Liver (tissue), 9 donors: ENCODE measurements around the gene JADE3. TPM values are rescaled to one million over a fixed set of nuclear protein-coding genes. Genes with fewer than 3 reads are reported as not detected.

Source experiments
- DNase-seq: peaks from one replicate; pipeline ENCODE4 v3.0.0-alpha.2; 2017; ENCODE audit warnings: low spot score
- H3K27ac ChIP-seq, 2 donors: one replicate each; pipeline ENCODE4 v1.7.0; 2013; ENCODE audit warnings: inconsistent platforms in 2 of 2, low read length in 2 of 2, control low read depth in 1 of 2, low read depth in 1 of 2, mild to moderate bottlenecking in 1 of 2
- H3K27me3 ChIP-seq, 4 donors: one replicate each; pipeline versions ENCODE4 v1.6.1 to v1.7.0; 2013; ENCODE audit warnings: low read length in 3 of 4, inconsistent platforms in 1 of 4, mild to moderate bottlenecking in 1 of 4, moderate library complexity in 1 of 4; ENCODE audit not compliant: control insufficient read depth in 4 of 4, insufficient read depth in 4 of 4
- H3K36me3 ChIP-seq, 4 donors: one replicate each; pipeline versions ENCODE4 v1.6.1 to v1.7.0; 2013; ENCODE audit warnings: low read length in 3 of 4, mild to moderate bottlenecking in 3 of 4, low read depth in 1 of 4, moderate library complexity in 1 of 4; ENCODE audit not compliant: control insufficient read depth in 4 of 4, insufficient read depth in 3 of 4
- H3K4me1 ChIP-seq, 4 donors: one replicate each; pipeline versions ENCODE4 v1.6.1 to v1.7.0; 2013; ENCODE audit warnings: low read length in 3 of 4, mild to moderate bottlenecking in 3 of 4, moderate library complexity in 1 of 4; ENCODE audit not compliant: control insufficient read depth in 4 of 4, insufficient read depth in 4 of 4
- H3K4me3 ChIP-seq, 3 donors: one replicate each; pipeline versions ENCODE4 v1.6.1 to v1.7.0; 2013; ENCODE audit warnings: low read length in 3 of 3, control low read depth in 1 of 3, low read depth in 1 of 3, mild to moderate bottlenecking in 1 of 3
- H3K9ac ChIP-seq, 2 donors: one replicate each; pipeline ENCODE4 v1.7.0; 2013; ENCODE audit warnings: low read length in 2 of 2, mild to moderate bottlenecking in 2 of 2, moderate library complexity in 2 of 2, control low read depth in 1 of 2, low read depth in 1 of 2
- H3K9me3 ChIP-seq, 4 donors: one replicate each; pipeline versions ENCODE4 v1.6.1 to v1.7.0; 2013; ENCODE audit warnings: low read length in 3 of 4; ENCODE audit not compliant: control insufficient read depth in 4 of 4
- EGR1 ChIP-seq, 2 donors: IDR thresholded peaks; 2 replicates each; pipeline ENCODE4 v1.6.1; 2016 to 2018; ENCODE audit warnings: antibody characterized with exemption in 2 of 2, low read depth in 2 of 2
- FOXA1 ChIP-seq: IDR thresholded peaks from 2 replicates; pipeline ENCODE4 v1.6.1; 2016; ENCODE audit warnings: antibody characterized with exemption
- GABPA ChIP-seq, 2 donors: IDR thresholded peaks in 1 of 2; conservative IDR thresholded peaks in 1 of 2; 2 replicates each; pipeline ENCODE4 v1.6.1; 2016; ENCODE audit warnings: antibody characterized with exemption in 2 of 2, mild to moderate bottlenecking in 1 of 2, moderate library complexity in 1 of 2
- HNF4G ChIP-seq: IDR thresholded peaks from 2 replicates; pipeline ENCODE4 v1.6.1; 2016; ENCODE audit warnings: antibody characterized with exemption
- JUND ChIP-seq, 2 donors: IDR thresholded peaks; 2 replicates each; pipeline ENCODE4 v1.6.1; 2016; ENCODE audit warnings: antibody characterized with exemption in 2 of 2
- NR2F2 ChIP-seq: IDR thresholded peaks from 2 replicates; pipeline ENCODE4 v1.6.1; 2016; ENCODE audit warnings: antibody characterized with exemption
- RAD21 ChIP-seq, 2 donors: IDR thresholded peaks; 2 replicates each; pipeline ENCODE4 v1.6.1; 2016; ENCODE audit warnings: antibody characterized with exemption in 2 of 2, mild to moderate bottlenecking in 2 of 2
- RXRA ChIP-seq, 2 donors: IDR thresholded peaks; 2 replicates each; pipeline ENCODE4 v1.6.1; 2017 to 2018; ENCODE audit warnings: antibody characterized with exemption in 2 of 2, mild to moderate bottlenecking in 1 of 2
- SP1 ChIP-seq: IDR thresholded peaks from 2 replicates; pipeline ENCODE4 v1.6.1; 2018; ENCODE audit warnings: antibody characterized with exemption, mild to moderate bottlenecking
- TAF1 ChIP-seq: conservative IDR thresholded peaks from 2 replicates; pipeline ENCODE4 v1.6.1; 2016; ENCODE audit warnings: antibody characterized with exemption, mild to moderate bottlenecking
- YY1 ChIP-seq: IDR thresholded peaks from 2 replicates; pipeline ENCODE4 v1.6.1; 2016; ENCODE audit warnings: antibody characterized with exemption, mild to moderate bottlenecking
- WGBS: extraction: QIAGEN DNeasy Blood & Tissue Kit; methylation state at CpG from one replicate; pipeline ENCODE4 v1.1.7; 2013; 5-methylcytosine and 5-hydroxymethylcytosine counted together
- polyA plus RNA-seq, 2 donors: library from polyadenylated mRNA; stranded (reverse) in 1 of 2; unstranded in 1 of 2; fragments of 200-250 nt in 1 of 2; fragments of >200 nt in 1 of 2; fragmentation: Nextera tagmentation in 1 of 2; extraction: Ambion mirVana in 1 of 2; gene quantifications; one replicate each; pipeline versions ENCODE4 v1.2.1 to v1.2.3, GENCODE V29; 2013 to 2015
- total RNA-seq, 2 donors: library from RNA; depleted of rRNA; stranded (reverse); fragments of >200 nt; gene quantifications; one replicate each; pipeline ENCODE4 v1.2.3, GENCODE V29; 2014
- TF ChIP-seq, protein P1 (sequence below): IDR thresholded peaks from 2 replicates; pipeline ENCODE4 v1.6.1; 2016; ENCODE audit warnings: antibody characterized with exemption
- TF ChIP-seq, protein P2 (sequence below): fragments of 150-350 bp; IDR thresholded peaks from 2 replicates; pipeline ENCODE4 v1.5.1; 2017; ENCODE audit warnings: improper control_type of control experiment, low read depth, low read length; ENCODE audit not compliant: missing input control
- donor health status: healthy.
- donor health status: healthy.
- donor health status: healthy.
- donor health status: healthy.
- donor health status: healthy.

The JADE3 gene
- total and polyA plus RNA-seq, 4 donors, result 2.6 to 9.0 (median 5.2) TPM

GRCh38 chrX:46959985-46960700, 47.9 kb downstream of the JADE3 start (continued):
- TF ChIP-seq, protein P1, sequence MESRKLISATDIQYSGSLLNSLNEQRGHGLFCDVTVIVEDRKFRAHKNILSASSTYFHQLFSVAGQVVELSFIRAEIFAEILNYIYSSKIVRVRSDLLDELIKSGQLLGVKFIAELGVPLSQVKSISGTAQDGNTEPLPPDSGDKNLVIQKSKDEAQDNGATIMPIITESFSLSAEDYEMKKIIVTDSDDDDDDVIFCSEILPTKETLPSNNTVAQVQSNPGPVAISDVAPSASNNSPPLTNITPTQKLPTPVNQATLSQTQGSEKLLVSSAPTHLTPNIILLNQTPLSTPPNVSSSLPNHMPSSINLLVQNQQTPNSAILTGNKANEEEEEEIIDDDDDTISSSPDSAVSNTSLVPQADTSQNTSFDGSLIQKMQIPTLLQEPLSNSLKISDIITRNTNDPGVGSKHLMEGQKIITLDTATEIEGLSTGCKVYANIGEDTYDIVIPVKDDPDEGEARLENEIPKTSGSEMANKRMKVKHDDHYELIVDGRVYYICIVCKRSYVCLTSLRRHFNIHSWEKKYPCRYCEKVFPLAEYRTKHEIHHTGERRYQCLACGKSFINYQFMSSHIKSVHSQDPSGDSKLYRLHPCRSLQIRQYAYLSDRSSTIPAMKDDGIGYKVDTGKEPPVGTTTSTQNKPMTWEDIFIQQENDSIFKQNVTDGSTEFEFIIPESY, result no peak
- TF ChIP-seq JUND (IDR thresholded peaks at IDR 0.05), result no peak

- WGBS, result 83% methylated on average over 3 of the region's 3 CpGs
- Histone ChIP-seq H3K4me3 (no peak overlapping the region), H3K4me1 (peaks cover 8 to 41% (median 28%) of the 10 kb centered on the region in 4 donors), H3K9ac (no peak overlapping the region), H3K9me3 (no peaks in the 10 kb centered on the region), H3K27me3 (no peaks in the 10 kb centered on the region), H3K36me3 (no peaks in the 10 kb centered on the region), H3K27ac (no peak overlapping the region)
- TF ChIP-seq SP1 (no peak), NR2F2 (no peak), RAD21 (IDR thresholded peaks at IDR 0.05) (no peak), HNF4G (no peak), GABPA (IDR thresholded peaks at IDR 0.05 in 1 of 2, conservative IDR thresholded peaks at IDR 0.05 in 1 of 2) (no peak), RXRA (IDR thresholded peaks at IDR 0.05) (no peak)
- TF ChIP-seq, protein P1, result no peak
- DNase-seq, result no peak
These were observed 48.9 kb downstream of the JADE3 start for GRCh38 chrX:46961097-46961496.

GRCh38 chrX:46961574-46962283, 49.5 kb downstream of the JADE3 start:
- DNase-seq, result no peak
- Histone ChIP-seq H3K9me3 (no peaks in the 10 kb centered on the region), H3K27ac (no peak overlapping the region), H3K36me3 (no peaks in the 10 kb centered on the region), H3K4me3 (no peak overlapping the region), H3K9ac (no peak overlapping the region), H3K4me1 (peaks cover 8 to 41% (median 28%) of the 10 kb centered on the region in 4 donors), H3K27me3 (no peaks in the 10 kb centered on the region)
- TF ChIP-seq GABPA (IDR thresholded peaks at IDR 0.05 in 1 of 2, conservative IDR thresholded peaks at IDR 0.05 in 1 of 2) (no peak), RXRA (IDR thresholded peaks at IDR 0.05) (no peak), EGR1 (IDR thresholded peaks at IDR 0.05; ENCODE audit: low read depth in 2 of 2) (no peak), YY1 (no peak), SP1 (no peak), JUND (IDR thresholded peaks at IDR 0.05) (no peak), TAF1 (no peak), FOXA1 (no peak)
- TF ChIP-seq, protein P2, sequence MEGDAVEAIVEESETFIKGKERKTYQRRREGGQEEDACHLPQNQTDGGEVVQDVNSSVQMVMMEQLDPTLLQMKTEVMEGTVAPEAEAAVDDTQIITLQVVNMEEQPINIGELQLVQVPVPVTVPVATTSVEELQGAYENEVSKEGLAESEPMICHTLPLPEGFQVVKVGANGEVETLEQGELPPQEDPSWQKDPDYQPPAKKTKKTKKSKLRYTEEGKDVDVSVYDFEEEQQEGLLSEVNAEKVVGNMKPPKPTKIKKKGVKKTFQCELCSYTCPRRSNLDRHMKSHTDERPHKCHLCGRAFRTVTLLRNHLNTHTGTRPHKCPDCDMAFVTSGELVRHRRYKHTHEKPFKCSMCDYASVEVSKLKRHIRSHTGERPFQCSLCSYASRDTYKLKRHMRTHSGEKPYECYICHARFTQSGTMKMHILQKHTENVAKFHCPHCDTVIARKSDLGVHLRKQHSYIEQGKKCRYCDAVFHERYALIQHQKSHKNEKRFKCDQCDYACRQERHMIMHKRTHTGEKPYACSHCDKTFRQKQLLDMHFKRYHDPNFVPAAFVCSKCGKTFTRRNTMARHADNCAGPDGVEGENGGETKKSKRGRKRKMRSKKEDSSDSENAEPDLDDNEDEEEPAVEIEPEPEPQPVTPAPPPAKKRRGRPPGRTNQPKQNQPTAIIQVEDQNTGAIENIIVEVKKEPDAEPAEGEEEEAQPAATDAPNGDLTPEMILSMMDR, result no peak
- WGBS, result 71% methylated on average over 7 of the region's 7 CpGs
